HG02763 (cell line): ENCODE results near the gene PRR35.

Experiments
- ATAC-seq: cut with Tn5 transposase; IDR thresholded peaks from one replicate; pipeline ENCODE4 v1.9.1; 2021; ENCODE audit warnings: mild to moderate bottlenecking, moderate library complexity; ENCODE audit not compliant: unreplicated experiment

PRR35 gene

DNA sequence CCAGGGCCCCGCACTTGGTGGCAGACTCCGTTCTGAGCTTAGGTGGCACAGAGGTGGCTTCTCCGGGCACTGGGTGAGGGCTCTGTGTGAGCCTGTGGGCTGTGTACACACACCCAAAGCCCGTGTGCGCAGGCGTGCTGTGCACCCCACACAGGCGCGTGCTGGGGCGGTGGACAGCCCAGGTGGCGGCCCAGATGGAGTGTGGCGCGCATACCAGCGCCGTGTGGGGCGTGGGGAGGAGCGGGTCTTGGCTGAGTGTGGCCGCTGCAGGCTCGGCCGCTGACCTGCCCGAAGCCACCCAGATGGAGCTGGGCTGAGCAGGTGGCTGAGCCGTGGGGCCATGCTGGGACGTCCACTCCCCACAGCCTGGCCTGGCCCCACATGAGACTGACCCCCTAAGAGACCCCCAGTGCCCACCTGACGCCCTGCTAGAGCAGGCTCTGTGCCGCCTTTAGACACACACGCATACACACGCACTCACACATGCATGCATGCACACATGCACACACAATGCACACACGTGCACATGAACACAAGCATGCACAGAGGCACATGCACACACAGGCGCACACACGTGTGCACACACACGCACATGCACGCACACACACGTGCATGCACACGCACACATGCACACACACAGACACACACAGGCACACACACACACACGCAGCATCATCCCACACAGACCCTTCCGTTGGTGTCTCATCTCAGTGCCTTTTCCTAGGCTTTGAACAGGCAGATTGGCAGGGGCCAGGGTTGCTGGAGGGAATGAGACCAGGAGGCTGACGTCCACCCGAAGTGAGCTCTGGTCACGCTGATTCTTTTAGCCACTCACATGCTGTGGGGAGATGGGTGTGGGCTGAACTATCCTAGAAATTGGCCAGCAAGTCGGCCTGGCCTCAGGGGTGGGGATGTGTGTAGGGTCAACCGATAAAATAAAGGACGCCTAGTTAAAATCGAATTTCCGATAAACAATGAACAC is 2.1 kb downstream of the PRR35 start:
- ATAC-seq, result no peak

DNA sequence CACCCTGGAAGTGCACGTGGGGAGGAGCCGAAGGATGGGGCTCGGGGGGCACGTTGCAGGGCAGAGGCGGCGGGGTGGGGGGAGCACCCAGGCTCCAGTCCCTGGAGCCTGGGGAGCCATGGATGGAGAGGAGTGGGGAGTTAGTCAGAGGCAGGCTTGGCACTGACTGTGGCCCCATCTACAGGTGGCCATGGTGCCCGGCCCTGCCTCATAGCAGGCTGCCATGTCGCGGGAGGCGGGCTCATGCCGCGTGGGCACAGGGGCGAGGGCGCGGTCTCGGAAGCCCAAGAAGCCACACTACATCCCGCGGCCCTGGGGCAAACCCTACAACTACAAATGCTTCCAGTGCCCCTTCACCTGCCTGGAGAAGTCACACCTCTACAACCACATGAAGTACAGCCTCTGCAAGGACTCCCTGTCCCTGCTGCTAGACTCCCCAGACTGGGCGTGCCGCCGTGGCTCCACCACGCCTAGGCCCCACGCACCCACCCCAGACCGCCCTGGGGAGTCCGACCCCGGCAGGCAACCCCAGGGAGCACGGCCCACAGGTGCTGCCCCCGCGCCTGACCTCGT is 3.0 kb downstream of the PRR35 start:
- no peak for ATAC-seq

DNA sequence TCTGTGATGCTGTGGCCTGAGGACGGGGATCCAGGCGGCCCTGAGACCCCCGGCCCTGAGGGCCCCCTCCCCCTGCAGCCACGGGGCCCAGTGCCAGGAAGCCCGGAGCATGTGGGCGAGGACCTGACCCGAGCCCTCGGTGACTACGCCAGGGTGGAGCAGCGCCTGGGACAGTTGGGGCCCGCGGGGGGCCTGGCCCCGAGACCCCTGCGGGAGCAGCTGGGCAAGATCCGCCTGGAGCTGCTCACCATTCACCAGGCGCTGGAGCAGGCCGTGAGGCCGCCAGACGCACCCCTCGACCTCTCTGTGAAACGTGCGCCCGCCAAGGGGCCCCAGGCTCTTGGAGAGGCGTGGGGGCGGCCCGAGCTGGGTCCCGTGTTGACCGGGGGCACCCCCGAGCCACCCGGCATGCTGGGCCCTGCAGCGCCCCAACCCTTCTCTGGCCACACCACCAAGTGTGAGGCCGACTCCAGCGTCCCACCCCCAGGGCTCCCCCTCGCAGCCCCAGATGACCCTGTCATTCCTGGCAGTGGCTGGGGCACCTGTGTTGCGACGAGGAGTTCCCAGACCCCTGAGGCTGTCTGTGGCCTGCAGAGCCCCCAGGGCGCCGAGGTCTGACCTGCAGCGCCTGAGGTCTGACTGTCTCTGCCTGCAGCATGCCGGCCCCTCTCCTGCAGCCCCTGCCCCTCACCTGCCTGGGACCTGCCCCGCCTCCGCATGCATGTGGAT is 4.7 kb downstream of the PRR35 start:
- no peak for ATAC-seq

DNA sequence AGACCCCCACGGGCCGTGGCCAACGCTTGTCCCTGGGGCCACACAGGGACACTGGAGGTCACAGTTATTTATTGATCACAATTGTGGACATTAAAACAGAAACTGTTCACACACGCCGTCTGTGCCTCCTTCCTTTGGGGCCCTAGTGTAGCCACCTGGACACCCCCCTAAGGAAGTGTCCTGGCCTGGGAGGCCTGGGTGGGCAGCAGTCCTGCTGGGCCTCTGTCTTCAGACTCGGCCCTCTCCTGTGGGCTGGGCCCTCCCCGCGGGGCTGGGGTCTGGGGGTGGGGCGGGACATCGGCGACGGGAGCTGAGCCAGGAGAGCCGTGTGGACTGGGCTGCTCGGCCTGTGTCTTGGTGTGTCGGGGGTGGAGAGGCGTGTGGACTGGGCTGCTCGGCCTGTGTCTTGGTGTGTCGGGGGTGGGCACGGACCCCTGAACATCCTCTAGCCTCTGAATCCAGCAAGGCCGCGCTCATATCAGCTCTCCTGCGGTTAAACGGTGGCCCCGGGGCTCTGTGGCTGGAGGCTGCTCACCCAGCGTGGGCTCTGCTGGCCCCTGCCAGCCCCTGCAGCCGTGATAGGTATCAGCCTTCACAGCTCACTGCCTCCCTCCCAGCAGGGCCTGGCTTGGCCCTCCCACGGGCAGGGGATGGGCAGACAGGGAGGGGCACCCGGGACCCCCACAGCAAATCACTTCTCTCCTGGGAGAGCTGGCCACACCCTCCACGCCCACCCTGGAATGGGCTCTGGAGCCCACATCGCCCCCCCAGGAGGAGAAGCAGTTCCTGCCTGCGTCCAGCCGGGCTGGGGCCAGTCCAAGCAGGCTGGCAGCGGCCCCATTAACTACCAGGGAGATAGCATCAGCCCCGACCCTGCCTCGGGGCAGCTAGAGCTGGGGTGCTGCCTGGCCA is 5.5 kb downstream of the PRR35 start:
- ATAC-seq, result no peak

- ATAC-seq, result peak; percentile 37
These were observed 6.5 kb downstream of the PRR35 start, which contains the start of gene NHLRC4 for GRCh38 chr16:566475-567372. TSS of gene NHLRC4 (plus strand) at chr16:567005. CDS start at chr16:568048, 1,043 bp downstream.

- ATAC-seq, result no peak
These were observed 7.4 kb downstream of the PRR35 start for GRCh38 chr16:567373-568256.

DNA sequence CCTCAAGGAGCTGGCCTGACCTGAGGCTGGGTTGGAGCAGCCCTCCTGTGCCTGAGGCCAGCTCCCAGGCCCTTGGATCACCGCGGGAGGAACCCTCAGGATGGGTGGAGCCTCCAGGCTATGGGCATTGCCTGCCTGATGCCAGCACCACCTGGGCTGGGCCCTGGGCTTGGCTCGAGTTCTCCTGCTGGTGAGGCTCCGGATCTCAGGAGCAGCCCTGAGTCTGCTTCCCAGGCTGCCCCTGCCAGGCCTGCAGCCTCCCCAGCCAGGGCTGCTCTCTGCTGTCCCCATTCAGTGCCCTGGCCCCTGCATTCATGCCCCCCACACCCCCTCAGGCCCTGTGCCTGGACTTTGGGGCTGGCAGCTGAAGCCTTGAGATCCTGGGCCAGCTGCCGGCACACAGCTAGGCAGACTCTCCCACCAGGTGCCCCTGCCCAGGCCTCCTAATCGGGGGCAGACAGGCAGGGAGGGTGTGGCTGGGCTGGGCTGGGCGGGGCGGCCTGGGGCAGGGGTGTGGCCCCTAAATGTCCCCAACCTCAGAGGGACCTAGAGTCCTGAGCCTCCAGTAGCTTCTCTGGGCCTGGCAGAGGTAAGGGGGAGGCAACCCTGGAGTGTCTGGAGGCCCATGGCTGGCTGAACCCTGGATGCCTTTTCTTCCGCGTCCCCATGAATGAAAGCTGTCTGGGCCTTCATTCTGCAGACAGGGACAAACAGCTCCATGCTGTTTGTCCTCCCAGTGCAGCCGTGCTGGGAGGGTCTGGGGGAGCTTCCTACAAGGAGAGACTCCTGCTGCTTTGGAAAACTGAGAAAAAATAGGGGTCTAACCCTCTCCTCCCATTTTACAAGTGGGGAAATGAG is 8.4 kb downstream of the PRR35 start:
- no peak for ATAC-seq

DNA sequence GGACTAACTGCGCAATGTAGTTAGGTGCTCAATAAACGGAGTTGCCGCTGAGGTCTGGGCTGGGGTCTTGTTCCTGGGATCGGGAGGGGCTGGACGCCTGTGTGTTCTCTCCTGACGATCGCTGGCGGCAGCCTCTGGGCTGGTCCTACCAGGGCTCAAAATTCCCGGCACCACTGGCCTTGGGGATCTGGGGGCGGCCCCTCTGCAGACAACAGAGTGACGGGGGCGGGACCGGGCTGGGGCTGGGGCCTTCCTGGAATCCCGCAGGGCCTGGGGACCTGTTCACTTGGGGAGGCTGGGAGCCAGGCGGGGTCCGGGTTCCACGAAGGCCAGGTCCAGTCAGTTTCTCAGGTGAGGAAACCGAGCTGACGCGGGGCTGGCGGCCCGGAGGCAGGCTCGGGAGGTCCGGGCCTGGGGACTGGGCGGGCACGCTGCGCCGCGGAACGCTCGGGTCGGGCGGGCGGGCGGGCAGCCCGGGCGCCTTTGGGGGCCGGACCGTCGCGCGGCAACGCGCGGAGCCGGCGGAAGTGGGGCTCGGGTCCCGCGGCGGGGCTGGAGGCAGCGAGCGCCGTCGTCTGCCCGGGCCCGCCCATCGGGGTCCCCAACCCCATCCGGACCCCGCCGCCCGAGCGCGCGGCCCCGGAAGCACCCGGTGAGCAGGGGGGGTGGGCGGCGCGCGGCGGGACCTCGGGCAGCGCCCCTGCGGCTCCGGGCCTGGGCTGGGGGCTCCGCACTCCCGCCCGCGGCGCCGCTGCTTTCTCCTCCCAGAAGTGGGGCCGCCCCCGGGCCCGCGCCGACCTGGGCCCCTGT is 9.5 kb downstream of the PRR35 start, which contains the start of gene PIGQ:
Gene PIGQ (plus strand): TSS at position 524 of the 810 bp plus-strand sequence. CDS start 4,107 bp downstream, outside the sequence.
- ATAC-seq, result peak; percentile 47

- ATAC-seq, result no peak
These were observed 12.9 kb downstream of the PRR35 start for GRCh38 chr16:572865-573650.

GRCh38 chr16:574021-574760 is 14.0 kb downstream of the PRR35 start:
- no peak for ATAC-seq

- no peak for ATAC-seq
These were observed 15.4 kb downstream of the PRR35 start for GRCh38 chr16:575354-576196.

DNA sequence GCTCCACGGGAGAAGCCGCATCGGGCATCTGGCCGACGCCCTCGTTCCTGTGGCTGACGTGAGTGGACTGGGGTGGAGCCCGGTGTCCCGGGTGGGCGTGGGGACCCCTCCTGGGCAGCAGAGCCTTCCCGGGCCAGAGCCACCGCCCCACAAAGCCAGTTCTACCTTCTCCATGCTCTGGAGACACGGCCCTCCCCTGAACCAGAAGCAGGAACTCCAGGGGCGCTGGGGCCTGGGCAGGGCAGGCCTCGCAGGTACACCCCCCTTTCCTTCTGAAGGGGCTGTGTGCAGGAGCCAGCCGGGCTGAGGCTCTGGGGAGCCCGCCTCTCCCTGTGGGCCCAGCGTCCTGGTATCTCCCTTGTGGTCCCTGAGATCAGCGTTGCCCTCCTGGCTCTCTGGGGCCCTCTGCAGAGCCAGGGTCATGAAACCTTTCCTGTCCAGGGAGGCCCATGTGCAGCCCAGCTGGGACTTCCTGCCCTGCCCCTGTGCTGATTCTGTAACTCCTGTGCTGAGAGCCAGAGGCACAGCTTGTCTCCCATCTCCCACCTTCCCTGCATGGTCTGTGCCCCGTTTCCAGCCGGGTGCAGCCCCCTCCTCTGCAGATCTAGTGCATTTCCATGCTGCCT is 16.1 kb downstream of the PRR35 start:
- no peak for ATAC-seq

GRCh38 chr16:576823-577201 is 16.6 kb downstream of the PRR35 start:
- ATAC-seq, result no peak

- no peak for ATAC-seq
These were observed 17.6 kb downstream of the PRR35 start for GRCh38 chr16:577796-578195.
